Vagina (tissue), 2 donors: ENCODE data around the gene TUSC7. TPM values are rescaled to one million over a fixed set of nuclear protein-coding genes. Genes with fewer than 3 reads are reported as not detected.

ENCODE experiments used
- DNase-seq, 2 donors: peaks; one replicate each; pipeline ENCODE4 v3.0.0-alpha.2; 2017; ENCODE audit errors: extremely low spot score in 2 of 2
- H3K27ac ChIP-seq: fragments of 200-600 bp; sonication (generic); one replicate; pipeline ENCODE4 v1.5.1; 2019
- H3K27me3 ChIP-seq: fragments of 200-600 bp; sonication (generic); one replicate; pipeline ENCODE4 v1.5.1; 2019
- H3K36me3 ChIP-seq, 2 donors: fragments of 200-600 bp; sonication (generic); one replicate each; pipeline ENCODE4 v1.5.1; 2017 to 2019
- H3K4me1 ChIP-seq: fragments of 200-600 bp; sonication (generic); one replicate; pipeline ENCODE4 v1.5.1; 2019
- H3K4me3 ChIP-seq, 2 donors: fragments of 200-600 bp; sonication (generic); 1 replicate in 1 of 2; 2 replicates in 1 of 2; pipeline ENCODE4 v1.5.1; 2016 to 2019
- H3K9me3 ChIP-seq: fragments of 200-600 bp; sonication (generic); one replicate; pipeline ENCODE4 v1.5.1; 2019
- POLR2A ChIP-seq, 2 donors: fragments of 450-650 bp; IDR thresholded peaks; one replicate each; pipeline ENCODE4 v1.6.1; 2017; ENCODE audit warnings: antibody characterized with exemption in 2 of 2, mild to moderate bottlenecking in 2 of 2, moderate library complexity in 2 of 2
- POLR2AphosphoS5 ChIP-seq, 2 donors: sonication (generic); formaldehyde crosslinking; IDR thresholded peaks; one replicate each; pipeline ENCODE4 v1.9.0; 2017; ENCODE audit warnings: antibody characterized with exemption in 2 of 2, mild to moderate bottlenecking in 2 of 2, low read depth in 1 of 2; ENCODE audit not compliant: insufficient read depth in 1 of 2
- intact Hi-C: fragments of 100-400 bp; cut with DNase I; formaldehyde crosslinking; loops from one replicate; pipeline ENCODE4 v1.15.1; 2023
- total RNA-seq: library from RNA; depleted of rRNA; stranded (reverse); fragments of >200 nt; gene quantifications from one replicate; pipeline ENCODE4 v1.2.3, GENCODE V29; 2016
- TF ChIP-seq, protein P1 (sequence below), 3 experiments: fragments of 450-650 bp in 2 of 3; fragments of 200-600 bp in 1 of 3; sonication (generic) in 1 of 3; IDR thresholded peaks; one replicate each; pipeline ENCODE4 v1.5.1; 2017 to 2019; ENCODE audit warnings: antibody characterized with exemption in 3 of 3, mild to moderate bottlenecking in 2 of 3, moderate library complexity in 2 of 3

The TUSC7 gene
- total RNA-seq = not detected

DNA sequence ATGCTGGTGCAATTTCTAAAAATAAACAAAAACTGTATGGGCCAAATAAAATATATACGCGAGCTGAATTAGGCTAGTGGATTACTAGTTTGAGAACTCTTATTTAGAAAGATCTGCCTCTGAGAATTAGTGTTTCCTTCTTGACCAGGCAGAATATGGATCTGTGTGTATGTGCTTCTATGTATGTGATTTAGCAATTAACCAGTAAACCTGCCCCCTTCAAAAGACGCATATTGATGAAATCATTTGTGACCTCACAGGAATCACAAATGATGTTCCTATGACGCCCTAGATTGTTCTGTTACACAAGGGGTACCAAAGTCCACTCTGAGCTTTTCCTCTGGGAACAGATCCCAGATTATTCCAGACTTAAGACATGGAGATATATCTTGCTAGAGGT lies at the start of gene TUSC7:
TUSC7 (plus strand) TSS at position 301 of the 400 bp plus-strand sequence.
- no peaks in the 10 kb centered on the region for H3K36me3 ChIP-seq
- H3K27ac ChIP-seq = no peak within 1 kb of the TSS
- no peaks in the 10 kb centered on the region for H3K9me3 ChIP-seq
- no peaks in the 10 kb centered on the region for H3K4me1 ChIP-seq
- intact Hi-C loops = no loop called here
- H3K27me3 ChIP-seq = no peaks in the 10 kb centered on the region
- no peak within 1 kb of the TSS for H3K4me3 ChIP-seq
- TF ChIP-seq, protein P1, sequence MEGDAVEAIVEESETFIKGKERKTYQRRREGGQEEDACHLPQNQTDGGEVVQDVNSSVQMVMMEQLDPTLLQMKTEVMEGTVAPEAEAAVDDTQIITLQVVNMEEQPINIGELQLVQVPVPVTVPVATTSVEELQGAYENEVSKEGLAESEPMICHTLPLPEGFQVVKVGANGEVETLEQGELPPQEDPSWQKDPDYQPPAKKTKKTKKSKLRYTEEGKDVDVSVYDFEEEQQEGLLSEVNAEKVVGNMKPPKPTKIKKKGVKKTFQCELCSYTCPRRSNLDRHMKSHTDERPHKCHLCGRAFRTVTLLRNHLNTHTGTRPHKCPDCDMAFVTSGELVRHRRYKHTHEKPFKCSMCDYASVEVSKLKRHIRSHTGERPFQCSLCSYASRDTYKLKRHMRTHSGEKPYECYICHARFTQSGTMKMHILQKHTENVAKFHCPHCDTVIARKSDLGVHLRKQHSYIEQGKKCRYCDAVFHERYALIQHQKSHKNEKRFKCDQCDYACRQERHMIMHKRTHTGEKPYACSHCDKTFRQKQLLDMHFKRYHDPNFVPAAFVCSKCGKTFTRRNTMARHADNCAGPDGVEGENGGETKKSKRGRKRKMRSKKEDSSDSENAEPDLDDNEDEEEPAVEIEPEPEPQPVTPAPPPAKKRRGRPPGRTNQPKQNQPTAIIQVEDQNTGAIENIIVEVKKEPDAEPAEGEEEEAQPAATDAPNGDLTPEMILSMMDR (IDR thresholded peaks at IDR 0.05) = no peak
- no peak for TF ChIP-seq POLR2A (IDR thresholded peaks at IDR 0.05)
- no peak for TF ChIP-seq POLR2AphosphoS5 (IDR thresholded peaks at IDR 0.05; ENCODE audit: insufficient read depth in 1 of 2, low read depth in 1 of 2)
- DNase-seq = no peak

DNA sequence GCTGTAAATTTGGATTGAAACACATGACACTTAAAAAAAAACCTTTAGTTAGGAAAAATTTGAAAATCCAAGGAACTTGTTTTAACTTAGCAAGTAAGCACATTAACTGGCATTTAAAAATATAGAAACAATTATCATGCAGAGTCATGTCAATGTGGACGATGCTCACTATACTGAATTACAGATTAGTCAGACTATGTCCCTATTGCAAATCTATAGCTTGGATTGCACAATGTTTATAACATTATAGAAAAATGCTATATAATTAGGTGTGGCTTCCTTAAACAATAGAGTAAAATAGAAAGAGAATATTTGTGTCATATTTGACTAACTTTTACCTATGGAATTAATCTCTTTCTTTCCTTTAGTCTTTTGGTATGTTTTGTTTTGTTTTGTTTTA lies 48.4 kb upstream of the TUSC7 start:
- DNase-seq = no peak
- Histone ChIP-seq H3K4me3 (no peak overlapping the region), H3K27me3 (no peaks in the 10 kb centered on the region), H3K9me3 (no peaks in the 10 kb centered on the region), H3K36me3 (no peaks in the 10 kb centered on the region), H3K4me1 (no peaks in the 10 kb centered on the region), H3K27ac (no peak overlapping the region)
- intact Hi-C loops = no loop called here
- no peak for TF ChIP-seq POLR2AphosphoS5 (IDR thresholded peaks at IDR 0.05; ENCODE audit: insufficient read depth in 1 of 2, low read depth in 1 of 2)
- TF ChIP-seq, protein P1 (IDR thresholded peaks at IDR 0.05) = no peak
- no peak for TF ChIP-seq POLR2A (IDR thresholded peaks at IDR 0.05)

DNA sequence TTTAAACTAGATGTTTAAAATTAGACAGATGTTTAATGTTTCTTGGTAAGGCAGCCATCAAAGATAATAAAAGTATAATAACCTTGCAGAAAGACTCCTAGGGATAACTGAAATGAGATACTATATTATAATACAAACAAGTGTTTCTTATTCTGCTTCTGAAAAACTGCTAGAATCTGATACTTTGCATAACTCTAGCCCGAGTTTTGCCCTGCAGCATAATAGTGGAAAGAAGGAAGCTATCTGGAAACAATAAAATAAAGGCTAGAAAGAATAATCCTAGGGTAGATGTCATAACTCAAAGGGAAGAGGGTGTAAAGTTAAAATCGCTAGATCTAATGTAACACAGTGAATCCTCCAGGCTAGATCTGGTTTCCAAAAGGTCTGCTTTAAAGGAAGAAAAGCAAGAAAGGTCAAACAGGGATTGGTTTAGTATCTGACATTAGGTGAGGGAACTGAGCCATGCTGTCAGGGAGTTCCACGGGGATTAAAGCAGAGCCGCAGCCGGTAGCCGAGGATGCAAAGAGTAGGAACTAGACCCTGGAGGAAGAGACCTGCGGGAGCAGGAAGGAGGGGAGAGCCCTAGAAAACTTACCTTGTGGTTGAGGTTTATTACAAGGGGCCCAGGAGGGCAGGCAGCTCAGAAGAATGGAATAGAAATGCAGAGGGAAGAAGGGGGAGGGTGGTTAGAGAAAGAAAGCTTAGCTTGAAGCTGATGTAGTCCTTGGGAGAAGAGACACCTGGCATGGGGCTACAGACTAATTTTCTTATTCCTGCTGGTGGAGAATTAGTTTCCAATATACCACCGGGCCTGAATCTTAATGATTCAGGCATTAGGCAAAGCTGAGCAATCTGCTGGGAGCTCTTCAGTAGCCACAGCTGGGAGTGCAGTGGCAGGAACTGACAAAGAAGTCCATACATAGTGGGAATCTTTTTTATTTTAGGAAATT lies 46.1 kb upstream of the TUSC7 start:
- Histone ChIP-seq H3K27ac (no peak overlapping the region), H3K4me1 (no peaks in the 10 kb centered on the region), H3K4me3 (no peak overlapping the region), H3K36me3 (no peaks in the 10 kb centered on the region), H3K27me3 (no peaks in the 10 kb centered on the region), H3K9me3 (no peaks in the 10 kb centered on the region)
- no peak for DNase-seq
- intact Hi-C loops = no loop called here
- TF ChIP-seq, protein P1 (IDR thresholded peaks at IDR 0.05) = no peak
- no peak for TF ChIP-seq POLR2AphosphoS5 (IDR thresholded peaks at IDR 0.05; ENCODE audit: insufficient read depth in 1 of 2, low read depth in 1 of 2)
- no peak for TF ChIP-seq POLR2A (IDR thresholded peaks at IDR 0.05)

DNA sequence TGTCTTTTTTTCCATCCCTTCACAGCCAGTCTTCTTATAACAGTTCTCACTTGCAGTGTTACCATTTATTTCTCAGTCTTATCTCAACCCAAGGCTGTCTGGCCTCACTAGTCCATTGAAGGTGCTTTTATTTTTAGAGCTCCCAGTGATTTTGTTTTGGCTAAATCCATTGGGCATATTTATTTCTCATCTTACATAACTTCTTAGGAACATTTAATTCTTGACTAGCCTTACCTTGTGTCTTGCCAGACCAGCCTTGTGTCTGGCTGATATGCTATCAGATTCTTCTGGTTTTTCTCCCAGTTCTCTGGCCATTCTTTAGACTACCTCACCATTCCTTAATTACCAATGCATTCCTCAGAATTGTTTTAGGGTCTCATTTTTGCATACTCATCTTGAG lies 42.3 kb upstream of the TUSC7 start:
- Histone ChIP-seq H3K4me3 (no peak overlapping the region), H3K36me3 (no peaks in the 10 kb centered on the region), H3K27ac (no peak overlapping the region), H3K4me1 (no peaks in the 10 kb centered on the region), H3K9me3 (no peaks in the 10 kb centered on the region), H3K27me3 (no peaks in the 10 kb centered on the region)
- no peak for DNase-seq
- intact Hi-C loops = no loop called here
- TF ChIP-seq POLR2AphosphoS5 (IDR thresholded peaks at IDR 0.05; ENCODE audit: insufficient read depth in 1 of 2, low read depth in 1 of 2) (no peak), POLR2A (IDR thresholded peaks at IDR 0.05) (no peak)
- TF ChIP-seq, protein P1 (IDR thresholded peaks at IDR 0.05) = no peak

DNA sequence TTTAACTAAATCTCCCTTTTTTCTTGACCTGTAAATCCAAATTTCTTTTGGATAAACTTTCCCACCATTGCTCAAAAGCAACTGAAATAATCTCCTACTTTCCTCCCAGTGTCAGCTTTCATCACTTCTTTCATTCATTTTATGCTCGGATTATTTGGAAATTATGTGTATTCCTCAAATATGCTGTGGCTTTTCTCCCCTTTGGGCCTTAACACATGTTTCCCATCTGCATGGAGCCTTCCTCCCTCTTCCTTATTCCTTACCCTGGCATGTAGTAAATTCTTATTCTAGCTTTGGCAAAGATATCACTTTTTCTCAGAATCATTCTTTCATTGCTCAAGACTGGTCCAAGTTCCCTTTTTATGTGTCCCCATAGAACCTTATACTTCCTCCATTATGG lies 41.8 kb upstream of the TUSC7 start:
- intact Hi-C loops = no loop called here
- Histone ChIP-seq H3K4me1 (no peaks in the 10 kb centered on the region), H3K4me3 (no peak overlapping the region), H3K27me3 (no peaks in the 10 kb centered on the region), H3K36me3 (no peaks in the 10 kb centered on the region), H3K9me3 (no peaks in the 10 kb centered on the region), H3K27ac (no peak overlapping the region)
- TF ChIP-seq POLR2A (IDR thresholded peaks at IDR 0.05) (no peak), POLR2AphosphoS5 (IDR thresholded peaks at IDR 0.05; ENCODE audit: insufficient read depth in 1 of 2, low read depth in 1 of 2) (no peak)
- TF ChIP-seq, protein P1 (IDR thresholded peaks at IDR 0.05) = no peak
- DNase-seq = no peak
